ES-I3 (cell line): ENCODE measurements around the gene SNX18.
"Not testable (repeated sequence)": the region's sequence is repeated elsewhere in the genome, so short reads cannot be mapped to it uniquely, and the experiment has no call there.

Experiments used
- H3K36me3 ChIP-seq: 2 replicates; pipeline ENCODE4 v1.6.1; 2013; ENCODE audit warnings: mild to moderate bottlenecking, low read length, control low read depth, moderate library complexity; ENCODE audit not compliant: insufficient read depth
- H3K4me1 ChIP-seq: 2 replicates; pipeline ENCODE4 v1.6.1; 2013; ENCODE audit warnings: mild to moderate bottlenecking, control low read depth, low read length; ENCODE audit not compliant: insufficient read depth
- H3K9ac ChIP-seq: 2 replicates; pipeline ENCODE4 v1.6.1; 2013; ENCODE audit warnings: low read depth, mild to moderate bottlenecking, low read length, moderate library complexity
- H3K9me3 ChIP-seq: 2 replicates; pipeline ENCODE4 v1.6.1; 2013; ENCODE audit warnings: mild to moderate bottlenecking, low read length, moderate library complexity; ENCODE audit not compliant: control insufficient read depth, insufficient read depth

The SNX18 gene

DNA sequence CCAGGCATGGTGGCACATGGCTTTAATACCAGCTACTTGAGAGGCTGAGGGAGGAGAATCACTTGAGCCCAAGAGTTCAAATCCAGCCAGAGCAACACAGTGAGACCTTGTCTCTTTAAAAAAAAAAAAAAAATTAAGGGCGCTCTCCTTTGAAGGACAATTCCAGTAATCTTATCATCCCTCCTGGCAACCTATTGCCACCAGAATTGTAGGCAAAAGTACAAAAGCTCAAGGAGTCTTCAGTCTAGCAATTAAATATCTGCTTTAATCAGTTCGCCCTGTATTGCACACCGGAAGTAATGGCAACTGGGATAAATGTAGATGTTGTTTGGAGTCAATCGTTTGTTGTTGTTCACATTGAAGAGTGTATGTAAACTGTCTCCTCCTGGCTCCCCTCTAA, 7.7 kb downstream of the SNX18 start:
- peaks cover 14% of the 10 kb centered on the region for H3K4me1 ChIP-seq
- H3K9me3 ChIP-seq: no peaks in the 10 kb centered on the region
- H3K9ac ChIP-seq: no peak overlapping the region
- no peaks in the 10 kb centered on the region for H3K36me3 ChIP-seq

DNA sequence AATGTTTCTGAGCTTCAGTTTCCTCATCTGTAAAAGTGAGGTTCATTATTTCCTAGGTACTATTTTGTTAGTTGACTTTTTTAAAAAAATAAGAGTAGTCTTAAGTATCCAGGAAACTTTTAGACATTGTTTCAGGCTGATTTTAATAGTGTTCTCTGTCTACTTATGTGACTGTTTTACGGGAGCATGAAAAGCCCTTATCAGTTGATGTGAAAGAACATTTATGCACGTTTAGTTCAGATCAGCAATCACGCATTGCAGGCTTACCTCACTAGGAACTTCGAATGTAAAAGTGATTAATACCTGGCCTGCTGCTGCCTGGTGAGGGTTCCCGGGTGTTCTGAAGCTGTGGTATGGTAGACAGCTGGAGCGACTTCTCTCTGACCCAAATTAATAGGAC, 8.1 kb downstream of the SNX18 start:
- Histone ChIP-seq H3K9ac (no peak overlapping the region), H3K4me1 (peaks cover 14% of the 10 kb centered on the region), H3K36me3 (no peaks in the 10 kb centered on the region), H3K9me3 (no peaks in the 10 kb centered on the region)

DNA sequence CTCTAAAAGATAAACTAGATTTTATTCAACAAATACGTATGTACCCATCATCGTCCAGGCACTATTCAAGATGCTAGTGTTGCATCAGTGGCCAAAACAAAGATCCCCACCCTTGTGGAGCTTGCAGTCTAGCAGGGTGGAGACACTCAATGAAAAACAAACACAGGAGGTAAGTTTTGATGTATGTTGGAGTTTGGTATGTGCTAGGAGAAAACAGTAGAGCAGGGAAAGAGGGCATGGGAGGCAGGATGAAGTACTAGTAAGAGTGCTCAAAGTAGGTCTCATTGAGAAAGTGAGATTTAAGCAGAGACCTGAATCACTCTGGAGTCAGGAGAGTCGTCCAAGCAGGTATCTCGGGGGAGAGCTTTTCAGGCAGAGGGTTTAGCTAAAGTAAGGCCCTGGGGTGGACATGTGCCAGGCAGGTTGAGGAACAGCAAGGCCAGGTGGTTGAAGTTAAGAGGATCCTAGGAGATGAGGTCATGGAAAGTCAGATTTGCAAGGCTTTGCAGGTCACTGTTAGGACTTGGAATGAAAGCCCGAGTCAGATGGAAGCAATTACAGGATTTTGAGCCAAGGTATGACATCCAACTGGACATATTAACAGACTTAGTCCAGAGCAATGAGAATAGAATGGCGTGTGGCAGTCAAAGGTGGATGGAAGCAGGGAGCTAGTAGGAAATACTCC, 9.2 kb downstream of the SNX18 start:
- Histone ChIP-seq H3K4me1 (peaks cover 11% of the 10 kb centered on the region), H3K36me3 (no peaks in the 10 kb centered on the region), H3K9me3 (no peaks in the 10 kb centered on the region), H3K9ac (no peak overlapping the region)

DNA sequence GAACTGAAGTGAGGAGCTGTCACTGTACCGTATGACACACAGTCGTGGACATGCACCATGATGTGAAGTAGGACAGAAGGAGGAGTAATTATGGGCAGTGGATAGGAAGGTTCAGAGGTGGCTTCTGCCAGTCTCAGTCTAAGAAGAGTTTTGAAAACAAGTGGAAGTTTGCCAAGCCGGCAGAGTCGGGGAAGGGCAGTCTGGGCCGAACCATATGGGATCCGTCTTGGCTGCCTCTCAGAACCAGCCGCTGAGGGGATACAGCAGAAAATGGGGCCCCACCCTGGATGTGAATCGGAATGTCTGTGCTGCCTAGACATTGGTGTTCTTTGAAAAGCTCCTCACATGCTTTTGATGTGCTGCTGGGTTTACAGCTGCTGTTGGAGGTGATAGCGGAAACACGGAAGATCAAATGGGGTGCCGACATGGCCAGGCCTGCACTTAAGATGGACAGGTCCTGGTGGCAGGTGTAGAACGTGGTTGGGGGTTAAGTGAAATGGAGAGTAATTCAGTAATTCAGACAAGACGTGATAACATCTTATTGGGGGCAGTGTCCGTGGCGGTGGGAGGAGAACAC, 11.2 kb downstream of the SNX18 start:
- Histone ChIP-seq H3K9ac (no peak overlapping the region), H3K9me3 (no peaks in the 10 kb centered on the region), H3K36me3 (no peaks in the 10 kb centered on the region), H3K4me1 (peaks cover 17% of the 10 kb centered on the region)

DNA sequence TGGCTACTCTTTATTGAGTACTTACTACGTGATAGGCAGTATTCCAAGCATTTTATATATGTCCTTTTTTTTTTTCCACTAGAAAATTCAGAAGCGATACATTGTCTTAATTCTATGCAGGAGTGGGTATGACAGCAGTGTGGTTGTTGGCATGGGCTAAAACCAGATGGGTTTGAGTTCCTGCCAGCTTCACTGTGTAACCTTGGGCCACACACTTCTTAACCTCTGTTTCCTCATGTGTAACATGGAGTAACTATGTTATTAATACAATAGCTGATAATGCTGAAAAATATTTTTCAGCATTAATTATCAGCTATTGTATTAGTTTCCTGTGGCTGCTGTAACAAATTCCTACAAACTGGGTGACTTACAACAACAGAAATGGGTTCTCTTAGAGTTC, 12.0 kb downstream of the SNX18 start:
- Histone ChIP-seq H3K9me3 (no peaks in the 10 kb centered on the region), H3K36me3 (no peaks in the 10 kb centered on the region), H3K9ac (no peak overlapping the region), H3K4me1 (peaks cover 18% of the 10 kb centered on the region)

- Histone ChIP-seq H3K9ac (no peak overlapping the region), H3K4me1 (peaks cover 18% of the 10 kb centered on the region), H3K36me3 (no peaks in the 10 kb centered on the region), H3K9me3 (no peaks in the 10 kb centered on the region)
Measured at GRCh38 chr5:54531546-54531945, 14.0 kb downstream of the SNX18 start.

GRCh38 chr5:54533541-54534190, 16.1 kb downstream of the SNX18 start:
- no peaks in the 10 kb centered on the region for H3K36me3 ChIP-seq
- H3K4me1 ChIP-seq: peaks cover 18% of the 10 kb centered on the region
- no peaks in the 10 kb centered on the region for H3K9me3 ChIP-seq
- no peak overlapping the region for H3K9ac ChIP-seq

DNA sequence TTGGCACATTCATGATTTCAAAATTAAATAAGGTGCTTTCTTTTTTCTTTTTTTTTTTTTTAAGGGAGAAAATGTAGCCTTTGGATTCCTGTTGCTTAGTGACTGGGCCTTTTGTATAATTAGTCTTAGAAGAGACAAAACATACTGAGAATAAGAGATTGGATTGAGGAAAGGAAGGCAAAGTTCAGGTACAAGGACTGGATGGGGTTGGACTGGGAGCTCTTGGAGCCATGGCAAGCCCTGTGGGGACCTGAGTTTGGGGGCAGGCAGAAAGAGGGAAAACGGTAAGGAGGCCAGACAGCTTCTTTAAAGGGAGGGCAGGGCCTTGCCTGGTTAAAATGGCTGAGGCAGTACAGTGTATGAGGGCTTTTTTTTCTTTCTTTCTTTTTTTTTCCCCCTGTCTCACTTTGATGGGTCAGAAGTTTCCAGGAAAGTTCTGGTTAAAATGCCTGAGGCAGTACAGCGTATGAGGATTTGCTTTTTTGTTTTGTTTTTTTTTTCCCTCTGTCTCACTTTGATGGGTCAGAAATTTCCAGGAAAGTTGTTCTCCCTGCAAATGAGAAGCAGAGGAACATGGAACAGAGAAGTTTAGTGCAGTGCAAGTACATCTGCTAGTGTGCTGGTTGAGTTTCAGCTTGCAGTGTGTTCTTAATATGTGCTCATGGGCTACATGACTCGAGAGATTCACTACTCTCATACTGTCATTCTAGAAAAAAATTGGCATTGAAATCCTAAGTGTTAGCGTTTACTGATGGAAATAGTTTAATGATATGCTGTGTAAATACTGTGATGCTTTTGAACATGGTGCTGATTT, 16.8 kb downstream of the SNX18 start:
- Histone ChIP-seq H3K36me3 (peaks cover 1% of the 10 kb centered on the region; the same call in 1 of the 2 replicates), H3K4me1 (peaks cover 18% of the 10 kb centered on the region), H3K9ac (no peak overlapping the region; the same call in 1 of the 2 replicates), H3K9me3 (no peaks in the 10 kb centered on the region)

DNA sequence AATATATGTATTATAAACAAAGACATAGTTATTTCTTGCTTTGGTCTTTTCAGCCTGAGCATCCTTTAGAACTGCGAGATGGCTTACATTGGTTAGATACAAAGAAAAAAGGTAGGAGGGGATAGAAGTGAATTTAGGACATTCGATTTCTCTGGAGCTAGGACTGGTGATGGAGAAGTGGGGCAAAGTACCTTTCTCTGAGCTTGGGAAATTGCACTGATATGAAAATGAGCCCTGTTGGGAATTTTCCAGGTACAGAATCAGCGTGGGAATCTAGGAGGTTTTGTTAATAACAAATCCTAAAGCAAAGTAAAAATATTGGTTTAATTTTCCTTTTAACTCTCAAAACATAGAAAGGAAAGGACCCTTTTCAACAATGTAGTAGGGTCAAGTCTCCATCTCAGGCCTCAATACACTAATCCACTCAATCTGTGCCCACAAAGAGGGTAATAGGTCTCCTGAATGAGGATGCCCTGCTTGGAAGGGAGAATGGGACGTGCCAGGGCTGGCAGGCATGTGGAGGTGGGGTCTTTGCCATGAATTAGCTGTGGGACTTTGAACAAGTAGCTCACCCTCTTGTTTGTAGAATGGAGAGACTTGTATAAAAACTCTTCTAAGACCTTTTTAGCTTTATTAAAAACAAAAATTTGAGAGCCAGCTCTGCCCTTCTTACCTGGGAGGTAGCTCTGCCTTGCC, 17.7 kb downstream of the SNX18 start:
- Histone ChIP-seq H3K9ac (no peak overlapping the region), H3K4me1 (peaks cover 18% of the 10 kb centered on the region), H3K36me3 (peaks cover 2% of the 10 kb centered on the region; the same call in 1 of the 2 replicates), H3K9me3 (no peaks in the 10 kb centered on the region)

- peaks cover 18% of the 10 kb centered on the region for H3K4me1 ChIP-seq
- H3K9ac ChIP-seq, H3K36me3 ChIP-seq, H3K9me3 ChIP-seq: not testable (repeated sequence)
Measured at GRCh38 chr5:54536375-54536774, 18.8 kb downstream of the SNX18 start.

- H3K9me3 ChIP-seq, H3K36me3 ChIP-seq, H3K9ac ChIP-seq: not testable (repeated sequence)
- H3K4me1 ChIP-seq: peaks cover 15% of the 10 kb centered on the region
Measured at GRCh38 chr5:54536861-54537260, 19.3 kb downstream of the SNX18 start.

DNA sequence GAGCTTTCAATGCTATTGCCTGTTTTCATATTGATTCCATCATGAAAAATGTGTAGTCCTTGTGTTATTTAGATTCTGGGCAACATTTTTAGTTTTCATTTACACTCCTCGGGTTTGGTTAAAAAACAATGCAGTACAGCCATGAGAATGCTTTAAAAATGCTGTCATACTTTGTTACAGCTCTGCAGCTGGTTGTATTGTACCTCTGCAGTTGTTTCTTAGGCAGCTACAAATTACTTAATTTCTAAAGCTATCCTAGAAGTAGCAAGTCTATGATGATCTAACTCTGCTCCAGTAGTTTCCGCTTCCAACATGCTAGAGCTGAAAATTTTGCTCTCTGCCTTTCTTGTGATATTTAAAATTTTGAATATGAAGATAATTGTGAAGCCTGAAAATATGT, 20.2 kb downstream of the SNX18 start:
- no peaks in the 10 kb centered on the region for H3K9me3 ChIP-seq
- peaks cover 2% of the 10 kb centered on the region; the same call in 1 of the 2 replicates for H3K36me3 ChIP-seq
- H3K4me1 ChIP-seq: peaks cover 13% of the 10 kb centered on the region
- no peak overlapping the region for H3K9ac ChIP-seq

DNA sequence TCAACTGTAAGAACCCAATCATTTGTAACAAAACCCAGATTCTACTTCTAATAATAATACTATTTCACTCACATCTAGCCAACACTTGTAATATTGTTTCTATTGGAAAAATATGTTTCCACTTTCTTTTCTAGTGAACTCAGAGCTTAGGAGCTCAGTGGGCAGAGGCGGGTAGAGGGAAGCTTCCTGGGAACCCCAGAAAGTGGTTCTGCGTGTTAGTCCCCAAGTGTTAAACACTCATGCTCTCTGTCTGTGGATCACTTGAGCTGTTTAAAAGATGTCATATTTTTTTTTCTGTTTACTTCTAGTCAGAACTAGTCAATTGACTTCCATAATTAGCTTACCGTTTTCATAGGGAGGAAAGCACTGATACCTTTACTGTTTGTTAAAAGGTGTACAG, 20.6 kb downstream of the SNX18 start:
- Histone ChIP-seq H3K4me1 (peaks cover 12% of the 10 kb centered on the region), H3K9ac (no peak overlapping the region), H3K36me3 (peaks cover 2% of the 10 kb centered on the region; the same call in 1 of the 2 replicates), H3K9me3 (no peaks in the 10 kb centered on the region)

- no peaks in the 10 kb centered on the region for H3K9me3 ChIP-seq
- H3K36me3 ChIP-seq: peaks cover 2% of the 10 kb centered on the region; the same call in 1 of the 2 replicates
- peaks cover 4% of the 10 kb centered on the region; the same call in 1 of the 2 replicates for H3K4me1 ChIP-seq
- H3K9ac ChIP-seq: no peak overlapping the region
Measured at GRCh38 chr5:54539001-54539400, 21.4 kb downstream of the SNX18 start.
